Hepatocyte (in vitro differentiated cells): ENCODE results near the gene CSMD2. TPM values are rescaled to one million over a fixed set of nuclear protein-coding genes. Genes with fewer than 3 reads are reported as not detected.

Source experiments
- DNase-seq: peaks from one replicate; pipeline ENCODE4 v3.0.0-alpha.2; 2016; ENCODE audit warnings: low spot score
- H2AFZ ChIP-seq: fragments of 200-600 bp; sonication (generic); 2 replicates; pipeline ENCODE4 v1.6.0; 2016; ENCODE audit warnings: antibody characterized with exemption, mild to moderate bottlenecking
- H3K27ac ChIP-seq: fragments of 200-600 bp; sonication (generic); 2 replicates; pipeline ENCODE4 v1.5.1; 2016; ENCODE audit warnings: mild to moderate bottlenecking
- H3K27me3 ChIP-seq: fragments of 200-600 bp; sonication (generic); 2 replicates; pipeline ENCODE4 v1.6.1; 2016
- H3K36me3 ChIP-seq: fragments of 200-600 bp; sonication (generic); replicated peaks from 2 replicates; pipeline ENCODE4 v1.5.1; 2016; ENCODE audit warnings: low read depth; ENCODE audit not compliant: insufficient read depth
- H3K4me1 ChIP-seq: fragments of 200-600 bp; sonication (generic); 2 replicates; pipeline ENCODE4 v1.5.1; 2016; ENCODE audit warnings: mild to moderate bottlenecking, moderate library complexity; ENCODE audit not compliant: insufficient read depth
- H3K4me2 ChIP-seq: fragments of 200-600 bp; sonication (generic); 2 replicates; pipeline ENCODE4 v1.6.0; 2016
- H3K4me3 ChIP-seq: fragments of 200-600 bp; sonication (generic); 2 replicates; pipeline ENCODE4 v1.5.1; 2016; ENCODE audit warnings: mild to moderate bottlenecking
- H3K79me2 ChIP-seq: fragments of 200-600 bp; sonication (generic); 2 replicates; pipeline ENCODE4 v1.6.0; 2017; ENCODE audit warnings: mild to moderate bottlenecking
- H3K9me2 ChIP-seq: fragments of 200-600 bp; sonication (generic); replicated peaks from 2 replicates; pipeline ENCODE4 v1.6.0; 2017; ENCODE audit warnings: mild to moderate bottlenecking; ENCODE audit not compliant: insufficient read depth
- H3K9me3 ChIP-seq: fragments of 200-600 bp; sonication (generic); 2 replicates; pipeline ENCODE4 v1.5.1; 2016; ENCODE audit warnings: low read depth, mild to moderate bottlenecking
- H4K20me1 ChIP-seq: fragments of 200-600 bp; sonication (generic); 2 replicates; pipeline ENCODE4 v1.6.0; 2016; ENCODE audit warnings: mild to moderate bottlenecking; ENCODE audit not compliant: insufficient read depth, poor library complexity, severe bottlenecking
- CTCF ChIP-seq: fragments of 200-600 bp; sonication (generic); IDR thresholded peaks from 2 replicates; pipeline ENCODE4 v1.5.1; 2016; ENCODE audit warnings: antibody characterized with exemption, mild to moderate bottlenecking; ENCODE audit not compliant: poor library complexity
- EZH2 ChIP-seq: fragments of 200-600 bp; sonication (generic); IDR thresholded peaks from 2 replicates; pipeline ENCODE4 v1.6.1; 2016; ENCODE audit warnings: antibody characterized with exemption, mild to moderate bottlenecking, borderline replicate concordance
- EZH2phosphoT487 ChIP-seq: fragments of 200-600 bp; sonication (generic); IDR thresholded peaks from one replicate; pipeline ENCODE4 v1.6.1; 2018; ENCODE audit warnings: antibody characterized with exemption, mild to moderate bottlenecking, low read depth, moderate library complexity; ENCODE audit not compliant: unreplicated experiment, severe bottlenecking
- WGBS: methylation state at CpG from one replicate; pipeline ENCODE4 v1.1.6; 2016; ENCODE audit warnings: low lambda C conversion rate; ENCODE audit errors: missing lambda C conversion rate; 5-methylcytosine and 5-hydroxymethylcytosine counted together
- polyA plus RNA-seq: library from polyadenylated mRNA; unstranded; fragments of >200 nt; fragmentation: Nextera tagmentation; extraction: Ambion mirVana; gene quantifications from 2 replicates; pipeline ENCODE4 v1.2.1, GENCODE V29; 2016
- total RNA-seq: library from RNA; depleted of rRNA; stranded (reverse); fragments of >200 nt; gene quantifications from 2 replicates; pipeline ENCODE4 v1.2.3, GENCODE V29; 2014

The CSMD2 gene
- total and polyA plus RNA-seq, 2 experiments from 2014 or later, result 0.10 to 0.37 TPM

GRCh38 chr1:33850481-33850880 is 314.5 kb downstream of the CSMD2 start:
- Histone ChIP-seq H2AFZ (no peak overlapping the region), H3K4me2 (no peak overlapping the region), H3K4me1 (no peaks in the 10 kb centered on the region), H3K27me3 (no peaks in the 10 kb centered on the region), H3K4me3 (no peak overlapping the region), H3K9me3 (no peaks in the 10 kb centered on the region), H4K20me1 (no peaks in the 10 kb centered on the region), H3K79me2 (no peaks in the 10 kb centered on the region), H3K36me3 (no peaks in the 10 kb centered on the region), H3K27ac (no peak overlapping the region), H3K9me2 (no peaks in the 10 kb centered on the region)
- 100% methylated on average over 1 of the region's 1 CpG for WGBS
- TF ChIP-seq EZH2phosphoT487, result no peak
- no peak for TF ChIP-seq CTCF
- no peak for TF ChIP-seq EZH2
- DNase-seq, result no peak

GRCh38 chr1:33849211-33849610 is 315.8 kb downstream of the CSMD2 start:
- H3K79me2 ChIP-seq, result no peaks in the 10 kb centered on the region
- no peak overlapping the region for H2AFZ ChIP-seq
- DNase-seq, result no peak
- no peaks in the 10 kb centered on the region for H3K36me3 ChIP-seq
- no peaks in the 10 kb centered on the region for H3K9me2 ChIP-seq
- no peaks in the 10 kb centered on the region for H3K9me3 ChIP-seq
- H3K27me3 ChIP-seq, result no peaks in the 10 kb centered on the region
- no peaks in the 10 kb centered on the region for H3K4me1 ChIP-seq
- no peak for TF ChIP-seq EZH2
- no peak for TF ChIP-seq CTCF
- TF ChIP-seq EZH2phosphoT487, result no peak
- no peak overlapping the region for H3K4me2 ChIP-seq
- no peak overlapping the region for H3K27ac ChIP-seq
- H3K4me3 ChIP-seq, result no peak overlapping the region
- WGBS, result 88% methylated on average over 1 of the region's 1 CpG
- H4K20me1 ChIP-seq, result no peaks in the 10 kb centered on the region

GRCh38 chr1:33848205-33848937 is 316.7 kb downstream of the CSMD2 start:
- Histone ChIP-seq H3K4me2 (no peak overlapping the region), H3K4me1 (no peaks in the 10 kb centered on the region), H3K36me3 (no peaks in the 10 kb centered on the region), H3K9me3 (no peaks in the 10 kb centered on the region), H3K79me2 (no peaks in the 10 kb centered on the region), H2AFZ (no peak overlapping the region), H3K27ac (no peak overlapping the region), H4K20me1 (no peaks in the 10 kb centered on the region), H3K4me3 (no peak overlapping the region), H3K9me2 (no peaks in the 10 kb centered on the region), H3K27me3 (no peaks in the 10 kb centered on the region)
- 81% methylated on average over 4 of the region's 4 CpGs for WGBS
- TF ChIP-seq EZH2phosphoT487, result no peak
- no peak for TF ChIP-seq CTCF
- no peak for TF ChIP-seq EZH2
- DNase-seq, result no peak

GRCh38 chr1:33846861-33847260 is 318.2 kb downstream of the CSMD2 start:
- 95% methylated on average over 8 of the region's 8 CpGs for WGBS
- H3K36me3 ChIP-seq, result no peaks in the 10 kb centered on the region
- no peak for TF ChIP-seq EZH2phosphoT487
- no peak for TF ChIP-seq CTCF
- no peak for TF ChIP-seq EZH2
- H4K20me1 ChIP-seq, result no peaks in the 10 kb centered on the region
- no peaks in the 10 kb centered on the region for H3K79me2 ChIP-seq
- H3K27ac ChIP-seq, result no peak overlapping the region
- no peak overlapping the region for H2AFZ ChIP-seq
- DNase-seq, result no peak
- no peak overlapping the region for H3K4me3 ChIP-seq
- no peaks in the 10 kb centered on the region for H3K9me2 ChIP-seq
- no peaks in the 10 kb centered on the region for H3K4me1 ChIP-seq
- no peak overlapping the region for H3K4me2 ChIP-seq
- no peaks in the 10 kb centered on the region for H3K27me3 ChIP-seq
- H3K9me3 ChIP-seq, result no peaks in the 10 kb centered on the region
